Activated naive CD8-positive, alpha-beta T cell (primary cell): ENCODE data around the gene C19orf81.

Source experiments
- H3K27ac Mint-ChIP-seq: one replicate; pipeline ENCODE4 v1.8.0; 2021; ENCODE audit warnings: mixed read lengths
- H3K27me3 Mint-ChIP-seq: one replicate; pipeline ENCODE4 v1.8.0; 2021; ENCODE audit warnings: mixed read lengths
- H3K36me3 Mint-ChIP-seq: one replicate; pipeline ENCODE4 v1.8.0; 2021; ENCODE audit warnings: mixed read lengths
- H3K4me1 Mint-ChIP-seq: one replicate; pipeline ENCODE4 v1.8.0; 2021; ENCODE audit warnings: low read depth, mixed read lengths
- H3K4me3 Mint-ChIP-seq: one replicate; pipeline ENCODE4 v1.8.0; 2021; ENCODE audit warnings: mild to moderate bottlenecking, mixed read lengths
- H3K9me3 Mint-ChIP-seq: one replicate; pipeline ENCODE4 v1.8.0; 2021; ENCODE audit warnings: low read depth, mixed read lengths

The C19orf81 gene

GRCh38 chr19:50677636-50678035, 28.4 kb downstream of the C19orf81 start:
- Mint-ChIP-seq H3K4me1 (peaks cover 11% of the 10 kb centered on the region), H3K27ac (no peak overlapping the region)

GRCh38 chr19:50678323-50678722, 29.1 kb downstream of the C19orf81 start:
- Mint-ChIP-seq H3K4me1 (peaks cover 11% of the 10 kb centered on the region), H3K36me3 (peaks cover 2% of the 10 kb centered on the region), H3K27ac (no peak overlapping the region), H3K9me3 (no peaks in the 10 kb centered on the region), H3K27me3 (peaks cover 29% of the 10 kb centered on the region), H3K4me3 (no peak overlapping the region)

More at GRCh38 chr19:50677636-50678035, 28.4 kb downstream of the C19orf81 start:
- Mint-ChIP-seq H3K9me3 (no peaks in the 10 kb centered on the region), H3K4me3 (no peak overlapping the region), H3K27me3 (peaks cover 35% of the 10 kb centered on the region), H3K36me3 (peaks cover 2% of the 10 kb centered on the region)

- Mint-ChIP-seq H3K36me3 (peaks cover 2% of the 10 kb centered on the region), H3K9me3 (no peaks in the 10 kb centered on the region), H3K4me1 (peaks cover 11% of the 10 kb centered on the region), H3K27ac (no peak overlapping the region), H3K4me3 (no peak overlapping the region), H3K27me3 (peaks cover 29% of the 10 kb centered on the region)
Measured at GRCh38 chr19:50679177-50680125, 30.2 kb downstream of the C19orf81 start.

- Mint-ChIP-seq H3K36me3 (no peaks in the 10 kb centered on the region), H3K27me3 (peaks cover 30% of the 10 kb centered on the region), H3K27ac (no peak overlapping the region), H3K4me1 (no peaks in the 10 kb centered on the region), H3K4me3 (no peak overlapping the region), H3K9me3 (no peaks in the 10 kb centered on the region)
Measured at GRCh38 chr19:50686310-50687032, 37.2 kb downstream of the C19orf81 start.

GRCh38 chr19:50688766-50689165, 39.5 kb downstream of the C19orf81 start:
- peaks cover 34% of the 10 kb centered on the region for H3K27me3 Mint-ChIP-seq
- H3K4me1 Mint-ChIP-seq: no peaks in the 10 kb centered on the region
- no peak overlapping the region for H3K4me3 Mint-ChIP-seq
- H3K27ac Mint-ChIP-seq: no peak overlapping the region
- H3K9me3 Mint-ChIP-seq: no peaks in the 10 kb centered on the region
- H3K36me3 Mint-ChIP-seq: no peaks in the 10 kb centered on the region

- Mint-ChIP-seq H3K27me3 (peaks cover 29% of the 10 kb centered on the region), H3K27ac (no peak overlapping the region), H3K4me3 (no peak overlapping the region), H3K4me1 (peaks cover 2% of the 10 kb centered on the region), H3K9me3 (no peaks in the 10 kb centered on the region), H3K36me3 (no peaks in the 10 kb centered on the region)
Measured at GRCh38 chr19:50690439-50690838, 41.2 kb downstream of the C19orf81 start.

- peaks cover 34% of the 10 kb centered on the region for H3K27me3 Mint-ChIP-seq
Measured at GRCh38 chr19:50693064-50693975, 44.1 kb downstream of the C19orf81 start.

GRCh38 chr19:50694815-50695145, 45.5 kb downstream of the C19orf81 start:
- no peaks in the 10 kb centered on the region for H3K36me3 Mint-ChIP-seq
- H3K4me3 Mint-ChIP-seq: no peak overlapping the region
- peaks cover 4% of the 10 kb centered on the region for H3K4me1 Mint-ChIP-seq
- no peak overlapping the region for H3K27ac Mint-ChIP-seq
- peaks cover 30% of the 10 kb centered on the region for H3K27me3 Mint-ChIP-seq
- no peaks in the 10 kb centered on the region for H3K9me3 Mint-ChIP-seq

More at GRCh38 chr19:50693064-50693975, 44.1 kb downstream of the C19orf81 start:
- Mint-ChIP-seq H3K27ac (no peak overlapping the region), H3K4me3 (no peak overlapping the region), H3K4me1 (peaks cover 4% of the 10 kb centered on the region), H3K9me3 (no peaks in the 10 kb centered on the region), H3K36me3 (no peaks in the 10 kb centered on the region)

- H3K9me3 Mint-ChIP-seq: no peaks in the 10 kb centered on the region
- H3K36me3 Mint-ChIP-seq: no peaks in the 10 kb centered on the region
- no peak overlapping the region for H3K27ac Mint-ChIP-seq
- H3K4me1 Mint-ChIP-seq: peaks cover 4% of the 10 kb centered on the region
- H3K4me3 Mint-ChIP-seq: no peak overlapping the region
- H3K27me3 Mint-ChIP-seq: peaks cover 33% of the 10 kb centered on the region
Measured at GRCh38 chr19:50695251-50696093, 46.2 kb downstream of the C19orf81 start.

GRCh38 chr19:50696094-50696483, 46.8 kb downstream of the C19orf81 start:
- Mint-ChIP-seq H3K9me3 (no peaks in the 10 kb centered on the region), H3K4me1 (peaks cover 4% of the 10 kb centered on the region), H3K27me3 (peaks cover 28% of the 10 kb centered on the region), H3K36me3 (no peaks in the 10 kb centered on the region), H3K4me3 (no peak overlapping the region), H3K27ac (no peak overlapping the region)

GRCh38 chr19:50697414-50698124, 48.3 kb downstream of the C19orf81 start:
- Mint-ChIP-seq H3K4me3 (no peak overlapping the region), H3K9me3 (no peaks in the 10 kb centered on the region), H3K36me3 (no peaks in the 10 kb centered on the region), H3K4me1 (peaks cover 4% of the 10 kb centered on the region), H3K27me3 (peaks cover 19% of the 10 kb centered on the region), H3K27ac (no peak overlapping the region)

- H3K27me3 Mint-ChIP-seq: peaks cover 18% of the 10 kb centered on the region
- H3K27ac Mint-ChIP-seq: no peak overlapping the region
- peaks cover 3% of the 10 kb centered on the region for H3K4me1 Mint-ChIP-seq
- H3K9me3 Mint-ChIP-seq: no peaks in the 10 kb centered on the region
- no peak overlapping the region for H3K4me3 Mint-ChIP-seq
- no peaks in the 10 kb centered on the region for H3K36me3 Mint-ChIP-seq
Measured at GRCh38 chr19:50701367-50701985, 52.2 kb downstream of the C19orf81 start.
